HG03520 (cell line): ENCODE data around the gene ARNT2.
"Not testable (repeated sequence)": the region's sequence is repeated elsewhere in the genome, so short reads cannot be mapped to it uniquely, and the experiment has no call there.

ENCODE experiments used
- ATAC-seq: cut with Tn5 transposase; IDR thresholded peaks from one replicate; pipeline ENCODE4 v1.9.1; 2021; ENCODE audit warnings: mild to moderate bottlenecking, moderate library complexity; ENCODE audit not compliant: unreplicated experiment

ARNT2 gene

GRCh38 chr15:80639168-80639555 is 235.0 kb downstream of the ARNT2 start:
- no peak for ATAC-seq

- no peak for ATAC-seq
Observed at GRCh38 chr15:80640531-80641121, 236.4 kb downstream of the ARNT2 start.

- ATAC-seq: no peak
Observed at GRCh38 chr15:80641384-80641783, 237.2 kb downstream of the ARNT2 start.

- ATAC-seq: no peak
Observed at GRCh38 chr15:80643431-80643951, 239.3 kb downstream of the ARNT2 start.

- no peak for ATAC-seq
Observed at GRCh38 chr15:80645494-80646065, 241.4 kb downstream of the ARNT2 start.

- ATAC-seq: not testable (repeated sequence)
Observed at GRCh38 chr15:80647424-80647823, 243.2 kb downstream of the ARNT2 start.
